OCI-LY7 (cell line): ENCODE measurements around the gene FGF2. TPM values are rescaled to one million over a fixed set of nuclear protein-coding genes. Genes with fewer than 3 reads are reported as not detected.
"Not testable (repeated sequence)": the region's sequence is repeated elsewhere in the genome, so short reads cannot be mapped to it uniquely, and the experiment has no call there.

Experiments
- BruUV-seq: library from RNA; stranded (reverse); fragments of 400-500 nt; replicated peaks from 2 replicates; lab custom pipeline; 2021; lab: Mats Ljungman, UMichigan
- CTCF ChIA-PET: fragments of 300-600 bp; sonication (Branson Sonifier 250); formaldehyde crosslinking; loops from one replicate; lab custom pipeline; 2022; ENCODE audit warnings: antibody characterized with exemption; ENCODE audit not compliant: unreplicated experiment; lab: Charles Lee
- POLR2A ChIA-PET: fragments of 300-600 bp; sonication (Branson Sonifier 250); formaldehyde crosslinking; loops from one replicate; lab custom pipeline; 2022; ENCODE audit warnings: antibody characterized with exemption; lab: Charles Lee
- DNase-seq: peaks from one replicate; pipeline ENCODE4 v3.0.0-alpha.2; 2015; ENCODE audit warnings: low spot score
- H2AFZ ChIP-seq: fragments of 200-600 bp; sonication (generic), shearing (Covaris generic); 2 replicates; pipeline ENCODE4 v1.6.1; 2014; ENCODE audit warnings: mild to moderate bottlenecking, antibody characterized with exemption, low read length, moderate library complexity
- H3K27ac ChIP-seq: fragments of 200-600 bp; sonication (generic); 2 replicates; pipeline ENCODE4 v1.5.1; 2014; ENCODE audit warnings: mixed run types, low read depth, mild to moderate bottlenecking, moderate library complexity, low read length, inconsistent platforms; ENCODE audit not compliant: poor library complexity, severe bottlenecking
- H3K36me3 ChIP-seq: fragments of 200-600 bp; sonication (generic); 2 replicates; pipeline ENCODE4 v1.6.1; 2014; ENCODE audit warnings: mild to moderate bottlenecking, antibody characterized with exemption, low read length, moderate library complexity, mixed read lengths; ENCODE audit not compliant: insufficient read depth
- H3K4me1 ChIP-seq: fragments of 200-600 bp; sonication (generic); 2 replicates; pipeline ENCODE4 v1.5.1; 2014; ENCODE audit warnings: mild to moderate bottlenecking, low read length; ENCODE audit not compliant: insufficient read depth, poor library complexity, severe bottlenecking
- H3K4me2 ChIP-seq: fragments of 200-600 bp; sonication (generic); 2 replicates; pipeline ENCODE4 v1.6.1; 2014; ENCODE audit warnings: mild to moderate bottlenecking, low read length
- H3K4me3 ChIP-seq: fragments of 200-600 bp; sonication (generic); 2 replicates; pipeline ENCODE4 v1.5.1; 2014; ENCODE audit warnings: mild to moderate bottlenecking, low read depth, low read length; ENCODE audit not compliant: poor library complexity, severe bottlenecking
- H3K79me2 ChIP-seq: fragments of 200-600 bp; sonication (generic); 2 replicates; pipeline ENCODE4 v1.6.1; 2016; ENCODE audit warnings: low read depth, mild to moderate bottlenecking, low read length, moderate library complexity, mixed read lengths; ENCODE audit not compliant: insufficient read depth
- H3K9me2 ChIP-seq: fragments of 200-600 bp; sonication (generic); 2 replicates; pipeline ENCODE4 v1.6.1; 2016; ENCODE audit warnings: mild to moderate bottlenecking, low read length, mixed read lengths; ENCODE audit not compliant: insufficient read depth
- H3K9me3 ChIP-seq: fragments of 200-600 bp; sonication (generic); 2 replicates; pipeline ENCODE4 v1.6.1; 2014; ENCODE audit warnings: mild to moderate bottlenecking, mixed run types, low read length, mixed read lengths
- H4K20me1 ChIP-seq: fragments of 200-600 bp; sonication (generic); 2 replicates; pipeline ENCODE4 v1.6.1; 2014; ENCODE audit warnings: mild to moderate bottlenecking, antibody characterized with exemption, low read length, moderate library complexity, mixed read lengths; ENCODE audit not compliant: insufficient read depth
- CTCF ChIP-seq: fragments of 200-600 bp; sonication (generic); conservative IDR thresholded peaks from 2 replicates; pipeline ENCODE4 v1.5.1; 2014; ENCODE audit warnings: mild to moderate bottlenecking, antibody characterized with exemption, low read length, moderate library complexity, mixed read lengths
- EZH2phosphoT487 ChIP-seq: fragments of 200-600 bp; sonication (generic); IDR thresholded peaks from 2 replicates; pipeline ENCODE4 v1.6.1; 2018; ENCODE audit warnings: low read depth, borderline replicate concordance, mild to moderate bottlenecking, mixed run types, antibody characterized with exemption, low read length, moderate library complexity, mixed read lengths
- intact Hi-C: fragments of 100-400 bp; cut with micrococcal nuclease; formaldehyde crosslinking; loops from one replicate; pipeline ENCODE4 v1.10.0; 2022; ENCODE audit not compliant: unreplicated experiment
- total RNA-seq, 2 experiments: library from RNA; depleted of rRNA in 1 of 2; stranded (reverse); fragments of >200 nt in 1 of 2; shearing (Covaris generic) in 1 of 2; gene quantifications; 2 replicates each; pipeline ENCODE4 v1.2.3, GENCODE V29; 2014 to 2022

Gene FGF2
- total RNA-seq, 2 experiments from 2014 or later, result 0.53 TPM; not detected in 1

- CTCF ChIA-PET, result no interaction called here
- no TSS peak for BruUV-seq
- intact Hi-C loops, result loop anchor here (10.0 kb wide), 1 partner anchor 516 kb away; no protein-coding TSS in a partner anchor
- H3K4me1 ChIP-seq, result peaks cover 9% of the 10 kb centered on the region
- H3K27ac ChIP-seq, result no peak overlapping the region
- peaks cover 29% of the 10 kb centered on the region for H3K79me2 ChIP-seq
- no peak overlapping the region for H3K4me3 ChIP-seq
- TF ChIP-seq EZH2phosphoT487, result no peak
- TF ChIP-seq CTCF, result no peak
- H3K36me3 ChIP-seq, result peaks cover 45% of the 10 kb centered on the region
- H2AFZ ChIP-seq, result no peak overlapping the region
- no peaks in the 10 kb centered on the region for H4K20me1 ChIP-seq
- POLR2A ChIA-PET, result no interaction called here
- no peak for DNase-seq
- H3K9me2 ChIP-seq, result no peaks in the 10 kb centered on the region
- no peaks in the 10 kb centered on the region for H3K9me3 ChIP-seq
- H3K4me2 ChIP-seq, result no peak overlapping the region
Observed at GRCh38 chr4:122928930-122929329, 102.3 kb downstream of the FGF2 start.

GRCh38 chr4:122930862-122931261 is 104.2 kb downstream of the FGF2 start:
- intact Hi-C loops, result loop anchor here (1.0 kb wide), 1 partner anchor 173 kb away; no protein-coding TSS in a partner anchor
- Histone ChIP-seq H3K4me3 (no peak overlapping the region), H3K79me2 (peaks cover 10% of the 10 kb centered on the region; the same call in 1 of the 2 replicates), H3K36me3 (peaks cover 65% of the 10 kb centered on the region), H4K20me1 (no peaks in the 10 kb centered on the region), H3K27ac (no peak overlapping the region), H3K4me1 (no peaks in the 10 kb centered on the region), H3K9me3 (no peaks in the 10 kb centered on the region), H3K4me2 (no peak overlapping the region), H2AFZ (no peak overlapping the region), H3K9me2 (no peaks in the 10 kb centered on the region)
- POLR2A ChIA-PET, result interaction anchor here (0.6 to 2.2 kb wide), 3 partner anchors 11 to 198 kb away, joined by 4 to 7 read pairs (median 4); partner anchors contain the start of gene BBS12
- CTCF ChIA-PET, result interaction anchor here (0.6 to 0.8 kb wide), 2 partner anchors 8 to 11 kb away, joined by 3 to 4 read pairs; partner anchors contain the start of gene NUDT6
- peak; percentile 27 for DNase-seq
- no TSS peak for BruUV-seq
- TF ChIP-seq EZH2phosphoT487 (no peak), CTCF (peak; percentile 87)

- Histone ChIP-seq H4K20me1 (no peaks in the 10 kb centered on the region), H3K4me3 (no peak overlapping the region), H3K9me3 (no peaks in the 10 kb centered on the region), H3K79me2 (no peaks in the 10 kb centered on the region), H2AFZ (no peak overlapping the region), H3K36me3 (peaks cover 78% of the 10 kb centered on the region), H3K27ac (no peak overlapping the region), H3K4me2 (no peak overlapping the region), H3K4me1 (no peaks in the 10 kb centered on the region), H3K9me2 (no peaks in the 10 kb centered on the region)
- no peak for DNase-seq
- no TSS peak for BruUV-seq
- ChIA-PET POLR2A (interaction anchor here (0.7 kb wide), 2 partner anchors 35 to 175 kb away, joined by 3 read pairs; no protein-coding TSS in a partner anchor), CTCF (no interaction called here)
- intact Hi-C loops, result no loop called here
- TF ChIP-seq EZH2phosphoT487, result no peak
- TF ChIP-seq CTCF, result no peak
Observed at GRCh38 chr4:122932763-122933162, 106.1 kb downstream of the FGF2 start.

GRCh38 chr4:122945136-122945535 is 118.5 kb downstream of the FGF2 start:
- H3K4me3 ChIP-seq, BruUV-seq, H4K20me1 ChIP-seq, H3K9me3 ChIP-seq, POLR2A ChIA-PET, CTCF ChIA-PET, H3K27ac ChIP-seq, H3K79me2 ChIP-seq, intact Hi-C loops, H3K4me2 ChIP-seq, H3K4me1 ChIP-seq, H3K9me2 ChIP-seq, DNase-seq, H2AFZ ChIP-seq: not testable (repeated sequence)
- peaks cover 41% of the 10 kb centered on the region for H3K36me3 ChIP-seq
